Middle frontal gyrus (tissue), 1 donor: ENCODE measurements around the gene PDK2.

Experiments
- DNase-seq: peaks from one replicate; pipeline ENCODE4 v3.0.0-alpha.2; 2015; ENCODE audit warnings: low spot score; ENCODE audit errors: extremely low spot score

Gene PDK2

GRCh38 chr17:50094753-50095619 is at the start of gene PDK2:
TSS of gene PDK2 (plus strand) at chr17:50095351. CDS start at chr17:50095436, 85 bp downstream.
- peak; percentile 91 for DNase-seq

DNA sequence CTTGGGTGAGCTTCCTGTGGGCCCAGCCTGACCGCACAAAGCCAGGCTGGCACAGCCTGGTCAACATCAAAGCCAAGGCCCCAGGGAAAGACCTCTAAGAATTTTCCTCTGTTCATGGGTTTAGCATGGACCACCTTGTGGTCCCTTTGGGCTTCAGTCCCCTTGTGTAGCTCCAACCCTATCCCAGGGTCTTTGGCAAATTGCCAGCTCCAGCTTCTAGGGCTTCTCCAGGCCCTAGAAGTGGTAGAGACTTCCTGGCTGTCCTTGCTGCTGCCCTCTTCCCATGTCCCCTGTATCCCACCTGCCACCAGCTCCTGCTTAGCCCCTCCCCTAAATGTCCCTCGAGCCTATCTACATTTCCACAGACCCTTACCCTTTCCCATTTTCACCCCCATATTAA is 49.0 kb upstream of the PDK2 start:
- DNase-seq, result no peak

- no peak for DNase-seq
Measured at GRCh38 chr17:50046667-50047066, 48.5 kb upstream of the PDK2 start.

DNA sequence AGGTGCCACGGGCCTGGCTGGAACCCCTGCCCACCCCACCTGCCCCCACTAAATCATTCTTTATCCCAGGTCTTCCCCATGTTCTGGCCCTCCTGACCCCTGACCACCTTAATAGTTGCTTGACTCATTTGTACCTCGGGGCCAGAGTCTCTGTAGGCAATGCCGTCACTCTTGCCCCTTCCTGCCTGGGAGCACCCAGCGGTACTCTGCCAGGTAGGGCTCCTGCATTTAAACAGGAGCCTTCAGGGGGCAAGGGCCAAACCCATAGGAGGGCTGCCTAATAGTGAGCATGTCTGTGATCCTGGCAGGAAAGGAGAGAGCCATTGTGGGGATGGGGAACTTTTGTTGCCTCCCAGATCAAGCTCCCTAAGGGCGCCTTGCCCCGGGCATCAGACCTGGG is 48.1 kb upstream of the PDK2 start:
- DNase-seq, result no peak

GRCh38 chr17:50047488-50048126 is 47.5 kb upstream of the PDK2 start:
- no peak for DNase-seq

GRCh38 chr17:50048146-50048720 is 46.9 kb upstream of the PDK2 start:
- no peak for DNase-seq

DNA sequence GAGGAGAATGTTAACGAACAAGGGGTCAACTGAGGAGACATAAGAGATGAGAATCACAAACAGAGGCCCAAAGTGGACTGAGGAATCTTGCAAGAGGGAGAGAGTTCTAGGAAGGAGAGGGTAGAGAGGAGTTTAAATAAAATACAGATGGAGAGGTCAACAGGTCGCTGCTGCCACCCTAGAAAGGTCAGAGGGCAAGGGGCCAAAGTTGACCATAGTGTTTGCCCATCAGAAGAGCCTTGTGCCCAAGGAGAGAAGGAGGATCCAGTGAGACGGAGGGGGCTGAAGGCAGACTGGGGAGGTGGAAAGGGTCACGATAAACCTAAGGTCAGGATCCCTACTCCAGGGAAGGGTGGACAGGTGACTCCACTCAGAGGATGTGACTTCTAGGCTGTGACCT is 46.2 kb upstream of the PDK2 start:
- DNase-seq, result no peak

GRCh38 chr17:50049636-50050035 is 45.5 kb upstream of the PDK2 start:
- DNase-seq, result no peak

DNA sequence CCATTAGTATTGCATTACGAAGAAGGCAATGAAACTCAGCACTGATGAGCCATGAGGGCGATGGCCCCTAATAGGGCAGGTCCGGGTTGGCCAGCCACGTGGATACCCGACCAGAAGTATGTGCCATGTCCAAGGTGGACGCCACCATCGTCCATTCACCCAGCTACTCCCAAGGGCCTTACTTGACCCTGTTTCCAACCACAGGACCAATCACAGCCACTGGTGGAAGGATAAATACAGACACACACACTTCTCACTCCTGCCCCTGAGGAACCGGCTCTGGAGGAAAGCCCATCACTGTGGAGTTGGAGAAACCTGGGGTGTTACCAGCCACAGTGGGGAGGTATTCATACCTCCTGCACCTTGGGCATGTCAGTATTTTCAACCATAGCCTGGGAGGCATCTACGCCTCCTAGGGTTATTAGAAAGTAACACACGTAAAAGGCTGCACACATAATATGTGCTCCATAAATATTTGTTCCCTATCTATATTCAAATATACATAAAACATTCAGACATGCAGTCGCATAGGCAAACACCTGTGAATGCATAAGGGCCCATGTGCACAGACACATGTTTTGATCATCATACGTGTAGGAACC is 44.6 kb upstream of the PDK2 start:
- DNase-seq, result no peak

DNA sequence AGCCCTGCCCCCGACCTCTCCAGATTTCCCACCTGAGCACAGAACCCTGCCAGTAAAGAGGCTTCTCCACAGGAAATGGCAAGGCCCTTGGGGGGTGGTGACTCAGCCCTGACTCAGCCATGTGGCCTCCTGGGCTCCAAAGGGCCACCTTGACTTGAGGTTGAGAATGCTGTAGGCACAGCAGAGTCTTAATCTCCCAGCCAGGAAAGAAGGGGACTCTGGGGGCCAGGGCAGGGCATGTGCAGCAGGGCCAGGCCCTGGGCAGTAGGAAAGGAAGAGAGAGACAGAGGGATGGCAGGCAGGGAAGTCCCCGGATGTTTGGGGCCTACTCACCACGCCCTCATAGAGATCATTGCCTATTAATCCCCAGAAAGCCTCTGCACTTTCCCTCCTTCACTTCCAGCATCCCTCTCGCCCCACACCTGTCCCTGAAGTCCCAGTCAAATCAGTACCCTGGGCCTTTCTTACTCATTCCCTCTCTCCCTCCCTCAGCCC is 44.0 kb upstream of the PDK2 start:
- no peak for DNase-seq

GRCh38 chr17:50051606-50052005 is 43.5 kb upstream of the PDK2 start:
- no peak for DNase-seq

GRCh38 chr17:50052241-50052796 is 42.8 kb upstream of the PDK2 start:
- no peak for DNase-seq

DNA sequence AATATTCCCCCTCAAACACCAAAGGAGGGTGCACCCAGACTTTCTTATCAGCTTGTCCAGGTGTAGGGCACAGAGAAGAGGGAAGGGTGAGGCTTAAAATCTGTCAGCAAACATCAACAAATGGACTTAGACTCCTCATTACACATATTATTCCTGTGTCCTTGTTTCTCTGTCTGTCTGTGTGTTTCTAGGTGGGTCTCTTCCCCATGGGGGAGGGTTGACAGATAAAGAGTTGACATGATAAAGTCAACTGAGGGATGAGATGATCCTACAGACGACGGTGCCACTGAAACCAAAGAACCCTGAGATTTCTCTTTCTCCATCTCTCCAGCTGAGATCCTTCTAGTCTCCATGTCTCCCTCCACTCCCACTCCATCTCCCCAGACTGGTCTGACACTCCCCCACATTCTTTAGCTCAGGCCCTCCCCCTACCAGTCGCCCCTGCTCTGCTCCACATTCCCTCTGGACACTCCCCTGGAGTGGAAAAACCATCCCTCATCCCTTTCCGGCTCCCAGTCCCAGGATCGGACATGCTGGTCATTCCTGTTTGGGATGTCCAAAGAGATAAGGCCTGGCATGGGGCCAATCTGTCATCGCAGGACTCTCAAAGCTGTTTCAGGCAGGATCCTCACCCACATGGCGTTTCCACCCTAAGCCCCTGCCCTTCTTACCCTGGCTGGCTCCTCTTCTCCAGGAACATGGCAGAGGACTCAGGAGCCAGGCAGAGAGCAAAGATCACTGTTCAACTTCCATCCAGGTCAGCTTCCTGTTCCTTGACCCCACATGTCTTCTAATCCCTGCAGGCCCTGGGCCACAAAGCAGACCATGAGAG is 42.1 kb upstream of the PDK2 start:
- DNase-seq, result no peak

DNA sequence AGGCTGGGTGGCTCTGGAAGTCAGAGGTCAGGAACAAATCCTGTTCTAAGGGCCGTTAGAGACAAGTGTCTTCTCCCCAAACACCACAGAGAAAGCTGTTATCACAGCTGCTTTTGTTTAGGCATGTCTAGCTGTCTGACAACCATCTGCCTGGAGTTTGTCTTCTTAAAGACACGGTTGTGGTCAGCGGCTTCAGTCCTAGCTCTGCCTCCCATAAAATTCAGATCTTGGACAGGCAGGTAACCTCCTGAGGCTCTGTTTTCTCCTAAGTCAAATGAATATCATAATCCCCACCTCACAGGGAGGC is 41.5 kb upstream of the PDK2 start:
- DNase-seq, result no peak

GRCh38 chr17:50055055-50055425 is 40.1 kb upstream of the PDK2 start:
- peak; percentile 20 for DNase-seq

DNA sequence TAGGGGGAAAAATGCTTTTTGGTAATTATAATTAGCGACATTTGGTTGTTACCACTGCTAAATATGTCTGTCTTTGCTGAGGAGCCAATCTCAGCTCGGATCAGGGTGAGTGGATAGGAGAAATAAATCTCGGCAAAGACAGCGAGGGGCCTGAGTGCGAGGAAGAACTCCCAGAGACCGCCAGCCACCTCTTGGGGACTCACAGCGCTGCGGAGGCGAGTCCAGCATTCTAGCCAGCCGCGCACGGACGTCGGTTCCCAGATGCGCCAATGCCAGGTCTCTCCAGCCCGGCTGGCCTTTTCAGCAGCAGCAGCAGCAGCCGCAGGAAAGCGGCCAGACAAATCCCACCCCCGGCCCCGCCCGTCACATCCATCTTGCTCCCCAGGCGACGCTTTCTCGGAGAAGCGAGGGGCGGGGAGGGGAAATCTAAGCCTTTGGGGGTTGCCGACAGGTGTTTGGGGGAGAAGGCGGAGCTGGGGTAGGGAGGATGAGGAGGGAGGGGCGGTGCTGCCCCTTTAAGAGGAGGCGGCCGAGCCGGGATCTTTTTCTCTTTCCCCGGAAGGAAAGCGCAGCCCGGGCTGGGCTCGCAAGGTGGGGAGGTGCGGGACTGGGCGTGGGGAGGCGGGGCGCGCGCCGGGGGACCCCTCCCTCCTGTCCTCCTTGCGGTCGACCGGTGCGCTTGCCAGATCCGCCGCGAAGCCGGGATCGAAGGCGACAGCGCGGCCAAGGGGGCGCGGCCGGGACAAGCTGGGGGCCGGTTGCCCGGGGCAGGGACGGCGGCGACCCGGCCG is 39.5 kb upstream of the PDK2 start, which contains the start of gene ITGA3:
ITGA3 (plus strand) TSS at position 685 of the 791 bp plus-strand sequence. CDS start 330 bp downstream, outside the sequence.
- DNase-seq, result no peak

GRCh38 chr17:50056217-50056960 is 38.8 kb upstream of the PDK2 start:
- peak; percentile 32 for DNase-seq

DNA sequence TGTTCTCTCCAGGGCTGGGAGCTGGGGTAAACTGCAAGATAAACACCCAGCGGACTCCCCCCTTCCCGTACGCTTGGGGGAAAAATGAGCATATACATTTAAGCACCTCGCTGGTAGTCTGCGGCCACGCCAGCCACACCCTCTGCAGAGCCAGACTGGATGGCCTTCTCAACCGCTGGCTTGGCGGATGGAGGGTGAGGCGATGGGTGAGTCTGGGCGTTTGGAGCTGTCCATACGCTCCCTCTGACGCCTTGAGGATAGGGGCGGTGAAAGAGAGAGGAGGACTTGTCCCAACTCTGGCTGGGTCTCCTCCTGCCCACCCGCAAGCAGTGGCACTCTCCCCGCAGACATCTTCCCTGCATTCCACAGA is 38.2 kb upstream of the PDK2 start:
- DNase-seq, result no peak

DNA sequence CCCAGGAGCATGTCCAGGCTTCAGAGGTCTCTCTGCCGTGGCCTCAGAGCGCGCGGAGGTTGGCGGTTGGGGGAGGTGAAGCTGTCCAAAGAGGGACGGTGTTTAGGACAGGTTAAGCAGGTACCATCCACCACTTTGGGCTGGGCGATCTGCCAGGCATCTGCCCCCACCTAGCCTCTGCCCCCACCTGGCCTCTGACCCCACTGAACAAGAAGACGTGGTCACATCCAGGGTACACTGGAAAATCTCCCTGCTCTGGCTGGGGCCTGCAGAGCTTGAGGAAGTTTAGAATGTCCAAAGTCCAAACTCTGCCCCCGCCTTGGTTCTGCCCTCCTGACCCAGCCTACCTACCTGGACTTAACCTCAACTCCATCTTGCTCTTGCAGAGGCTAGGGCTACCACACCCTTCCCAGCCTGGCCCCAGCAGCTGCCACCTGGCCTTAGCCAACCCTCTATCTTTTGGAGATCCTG is 37.6 kb upstream of the PDK2 start:
- DNase-seq, result no peak
